Bone marrow (tissue), 2 donors: ENCODE measurements around the gene TMEM74B.

ENCODE experiments used
- DNase-seq, 2 donors: peaks; one replicate each; lab custom pipeline; 2025; lab: John Stamatoyannopoulos, UW

TMEM74B gene

GRCh38 chr20:1205802-1206201 is 21.0 kb upstream of the TMEM74B start:
- no peak for DNase-seq

- DNase-seq, result no peak
Measured at GRCh38 chr20:1204576-1204975, 19.8 kb upstream of the TMEM74B start.

- DNase-seq, result peak in 1 of 2 donors; percentile 39
Measured at GRCh38 chr20:1204113-1204512, 19.3 kb upstream of the TMEM74B start.

GRCh38 chr20:1203630-1204029 is 18.8 kb upstream of the TMEM74B start:
- no peak for DNase-seq

GRCh38 chr20:1202762-1203504 is 18.2 kb upstream of the TMEM74B start, which contains the start of gene C20orf202:
TSS of gene C20orf202 (plus strand) at chr20:1203454. CDS start at chr20:1203586, 132 bp downstream.
- DNase-seq, result no peak

GRCh38 chr20:1199964-1200363 is 15.2 kb upstream of the TMEM74B start:
- DNase-seq, result no peak

GRCh38 chr20:1199212-1199873 is 14.6 kb upstream of the TMEM74B start:
- DNase-seq, result no peak

GRCh38 chr20:1198751-1199150 is 14.0 kb upstream of the TMEM74B start:
- DNase-seq, result no peak

- no peak for DNase-seq
Measured at GRCh38 chr20:1197801-1198200, 13.0 kb upstream of the TMEM74B start.

- DNase-seq, result no peak
Measured at GRCh38 chr20:1196634-1197033, 11.9 kb upstream of the TMEM74B start.

- DNase-seq, result no peak
Measured at GRCh38 chr20:1195226-1195625, 10.4 kb upstream of the TMEM74B start.

- no peak for DNase-seq
Measured at GRCh38 chr20:1191299-1191698, 6.5 kb upstream of the TMEM74B start.

GRCh38 chr20:1190847-1191246 is 6.1 kb upstream of the TMEM74B start:
- no peak for DNase-seq

- no peak for DNase-seq
Measured at GRCh38 chr20:1189827-1190226, 5.0 kb upstream of the TMEM74B start.

- DNase-seq, result no peak
Measured at GRCh38 chr20:1188347-1188746, 3.6 kb upstream of the TMEM74B start.

GRCh38 chr20:1187605-1188171 is 2.9 kb upstream of the TMEM74B start:
- DNase-seq, result no peak

GRCh38 chr20:1186367-1186991 is 1.7 kb upstream of the TMEM74B start:
- no peak for DNase-seq

- no peak for DNase-seq
Measured at GRCh38 chr20:1185790-1186334, 1.1 kb upstream of the TMEM74B start.

GRCh38 chr20:1185316-1185741 is 548 bp upstream of the TMEM74B start:
- DNase-seq, result no peak

GRCh38 chr20:1184260-1184637 is 532 bp downstream of the TMEM74B start:
- no peak for DNase-seq

GRCh38 chr20:1183153-1183552 is 1.6 kb downstream of the TMEM74B start:
- no peak for DNase-seq

GRCh38 chr20:1182106-1182505 is 2.7 kb downstream of the TMEM74B start:
- DNase-seq, result no peak
